ENCODE results near the gene FGF2.
A peak's percentile ranks its signal among the peaks of the same experiment; 100 is the strongest.
"Not testable (repeated sequence)": the region's sequence is repeated elsewhere in the genome, so short reads cannot be mapped to it uniquely, and the experiment has no call there.

The FGF2 gene

DNA sequence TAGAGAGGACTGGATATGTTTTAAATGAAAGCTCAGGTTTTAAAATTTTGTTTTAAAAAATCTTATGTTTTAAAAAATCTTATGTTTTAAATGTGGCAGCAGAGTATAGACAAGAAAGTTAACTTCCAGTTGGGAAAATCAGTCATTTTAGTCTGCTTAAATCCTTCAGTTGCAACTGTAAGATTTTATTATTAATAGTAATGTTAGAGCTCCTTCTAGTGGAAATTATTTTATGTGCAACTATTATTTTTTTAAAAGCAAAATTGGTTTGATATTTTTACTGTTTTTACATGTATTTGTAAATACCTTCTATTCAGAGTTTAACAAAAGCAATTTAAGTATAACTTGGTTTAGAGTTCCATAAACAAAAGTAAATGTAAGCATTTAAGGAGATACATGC lies 104.2 kb downstream of the FGF2 start:
- Histone ChIP-seq H3K27me3 (ENCODE audit: insufficient read depth, low read depth) (no peaks in the 10 kb centered on the region), H3K36me3 (ENCODE audit: insufficient read depth) (peaks cover 1% of the 10 kb centered on the region; the same call in 1 of the 2 replicates), H3K79me2 (ENCODE audit: insufficient read depth, low read depth) (peaks cover 12% of the 10 kb centered on the region; the same call in 1 of the 2 replicates), H3K27ac (no peak overlapping the region), H4K20me1 (ENCODE audit: insufficient read depth) (no peaks in the 10 kb centered on the region), H2AFZ (ENCODE audit: low read depth) (no peak overlapping the region), H3K9ac (no peak overlapping the region), H3K4me1 (ENCODE audit: low read depth, poor library complexity, severe bottlenecking) (peaks cover 2% of the 10 kb centered on the region), H3K4me2 (no peak overlapping the region), H3K4me3 (IDR thresholded peaks at IDR 0.05; ENCODE audit: insufficient read depth, low read depth, low read length) (no peak overlapping the region)
- peak; percentile 72 for TF ChIP-seq CTCF (conservative IDR thresholded peaks at IDR 0.05; ENCODE audit: low read depth, low read length)

GRCh38 chr4:122932763-122933162 lies 106.1 kb downstream of the FGF2 start:
- no peak overlapping the region for H3K4me2 ChIP-seq
- H4K20me1 ChIP-seq (ENCODE audit: insufficient read depth): no peaks in the 10 kb centered on the region
- no peaks in the 10 kb centered on the region for H3K79me2 ChIP-seq (ENCODE audit: insufficient read depth, low read depth)
- no peaks in the 10 kb centered on the region for H3K4me1 ChIP-seq (ENCODE audit: low read depth, poor library complexity, severe bottlenecking)
- peaks cover 3% of the 10 kb centered on the region; the same call in 1 of the 2 replicates for H3K36me3 ChIP-seq (ENCODE audit: insufficient read depth)
- no peak overlapping the region for H3K27ac ChIP-seq
- no peak for TF ChIP-seq CTCF (conservative IDR thresholded peaks at IDR 0.05; ENCODE audit: low read depth, low read length)
- H3K27me3 ChIP-seq (ENCODE audit: insufficient read depth, low read depth): no peaks in the 10 kb centered on the region
- H3K9ac ChIP-seq: no peak overlapping the region
- no peak overlapping the region for H2AFZ ChIP-seq (ENCODE audit: low read depth)
- no peak overlapping the region for H3K4me3 ChIP-seq (IDR thresholded peaks at IDR 0.05; ENCODE audit: insufficient read depth, low read depth, low read length)

GRCh38 chr4:122945136-122945535 lies 118.5 kb downstream of the FGF2 start:
- H3K4me3 ChIP-seq (IDR thresholded peaks at IDR 0.05; ENCODE audit: insufficient read depth, low read depth, low read length); H3K27me3 ChIP-seq (ENCODE audit: insufficient read depth, low read depth); H4K20me1 ChIP-seq (ENCODE audit: insufficient read depth); H3K36me3 ChIP-seq (ENCODE audit: insufficient read depth); H3K79me2 ChIP-seq (ENCODE audit: insufficient read depth, low read depth): not testable (repeated sequence)
- H2AFZ ChIP-seq (ENCODE audit: low read depth): peak overlapping the region; percentile 93
- H3K4me1 ChIP-seq (ENCODE audit: low read depth, poor library complexity, severe bottlenecking): peaks cover 18% of the 10 kb centered on the region
- H3K4me2 ChIP-seq: peak overlapping the region; percentile 83
- peak overlapping the region; percentile 94 for H3K9ac ChIP-seq
- peak overlapping the region; percentile 97 for H3K27ac ChIP-seq

DNA sequence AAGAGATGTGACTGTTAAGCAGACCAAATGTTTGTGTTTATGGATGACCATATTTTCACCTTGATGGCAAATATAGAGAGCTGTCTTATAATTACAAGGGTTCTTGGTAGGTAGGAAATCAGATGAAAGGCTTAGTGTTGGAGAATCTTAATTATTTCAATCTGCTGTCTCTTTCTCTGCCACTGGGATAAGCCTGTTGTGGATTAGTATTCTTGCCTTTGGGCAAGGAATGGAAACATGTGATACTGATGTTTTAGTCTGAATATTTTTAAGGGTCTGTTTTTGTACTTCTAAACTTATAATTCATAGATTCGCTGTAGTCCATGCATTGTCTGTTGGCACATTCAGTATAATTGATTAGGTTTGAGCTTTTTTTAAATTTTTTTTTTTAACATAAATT lies 119.5 kb downstream of the FGF2 start:
- Histone ChIP-seq H3K27ac (peak overlapping the region; percentile 97), H3K4me3 (IDR thresholded peaks at IDR 0.05; ENCODE audit: insufficient read depth, low read depth, low read length) (no peak overlapping the region), H3K9ac (peak overlapping the region; percentile 94), H4K20me1 (ENCODE audit: insufficient read depth) (no peaks in the 10 kb centered on the region), H3K36me3 (ENCODE audit: insufficient read depth) (no peaks in the 10 kb centered on the region; the same call in 1 of the 2 replicates), H3K79me2 (ENCODE audit: insufficient read depth, low read depth) (no peaks in the 10 kb centered on the region; the same call in 1 of the 2 replicates), H3K4me1 (ENCODE audit: low read depth, poor library complexity, severe bottlenecking) (peaks cover 18% of the 10 kb centered on the region), H3K4me2 (peak overlapping the region; percentile 83), H2AFZ (ENCODE audit: low read depth) (peak overlapping the region; percentile 93), H3K27me3 (ENCODE audit: insufficient read depth, low read depth) (no peaks in the 10 kb centered on the region)
- no peak for TF ChIP-seq CTCF (conservative IDR thresholded peaks at IDR 0.05; ENCODE audit: low read depth, low read length)
